ENCODE results near the gene ZDHHC4.
"Not testable (repeated sequence)": the region's sequence is repeated elsewhere in the genome, so short reads cannot be mapped to it uniquely, and the experiment has no call there.

ZDHHC4 gene

DNA sequence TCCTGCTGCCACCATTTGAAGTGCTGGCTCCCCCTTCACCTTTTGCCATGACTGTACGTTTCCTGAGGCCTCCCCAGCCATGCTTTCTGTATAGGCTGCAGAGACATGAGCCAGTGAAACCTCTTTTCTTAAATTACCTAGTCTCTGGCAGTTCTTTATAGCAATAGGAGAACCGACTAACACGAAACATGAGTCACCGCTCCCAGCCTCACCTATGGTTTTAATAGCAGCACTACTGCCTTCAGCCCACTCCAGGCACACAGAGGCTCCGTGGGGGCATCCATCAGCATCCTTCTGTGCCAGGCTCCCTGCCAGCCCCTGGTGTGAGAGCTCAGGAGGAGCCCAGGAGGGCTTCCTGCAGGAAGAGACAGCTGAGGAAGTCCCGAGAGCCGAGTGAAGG, 54.4 kb downstream of the ZDHHC4 start:
- H3K4me3 ChIP-seq (ENCODE audit: low read depth, low read length) = no peak overlapping the region
- TF ChIP-seq, protein P1, sequence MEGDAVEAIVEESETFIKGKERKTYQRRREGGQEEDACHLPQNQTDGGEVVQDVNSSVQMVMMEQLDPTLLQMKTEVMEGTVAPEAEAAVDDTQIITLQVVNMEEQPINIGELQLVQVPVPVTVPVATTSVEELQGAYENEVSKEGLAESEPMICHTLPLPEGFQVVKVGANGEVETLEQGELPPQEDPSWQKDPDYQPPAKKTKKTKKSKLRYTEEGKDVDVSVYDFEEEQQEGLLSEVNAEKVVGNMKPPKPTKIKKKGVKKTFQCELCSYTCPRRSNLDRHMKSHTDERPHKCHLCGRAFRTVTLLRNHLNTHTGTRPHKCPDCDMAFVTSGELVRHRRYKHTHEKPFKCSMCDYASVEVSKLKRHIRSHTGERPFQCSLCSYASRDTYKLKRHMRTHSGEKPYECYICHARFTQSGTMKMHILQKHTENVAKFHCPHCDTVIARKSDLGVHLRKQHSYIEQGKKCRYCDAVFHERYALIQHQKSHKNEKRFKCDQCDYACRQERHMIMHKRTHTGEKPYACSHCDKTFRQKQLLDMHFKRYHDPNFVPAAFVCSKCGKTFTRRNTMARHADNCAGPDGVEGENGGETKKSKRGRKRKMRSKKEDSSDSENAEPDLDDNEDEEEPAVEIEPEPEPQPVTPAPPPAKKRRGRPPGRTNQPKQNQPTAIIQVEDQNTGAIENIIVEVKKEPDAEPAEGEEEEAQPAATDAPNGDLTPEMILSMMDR (IDR thresholded peaks at IDR 0.05; ENCODE audit: low read depth, low read length) = no peak

DNA sequence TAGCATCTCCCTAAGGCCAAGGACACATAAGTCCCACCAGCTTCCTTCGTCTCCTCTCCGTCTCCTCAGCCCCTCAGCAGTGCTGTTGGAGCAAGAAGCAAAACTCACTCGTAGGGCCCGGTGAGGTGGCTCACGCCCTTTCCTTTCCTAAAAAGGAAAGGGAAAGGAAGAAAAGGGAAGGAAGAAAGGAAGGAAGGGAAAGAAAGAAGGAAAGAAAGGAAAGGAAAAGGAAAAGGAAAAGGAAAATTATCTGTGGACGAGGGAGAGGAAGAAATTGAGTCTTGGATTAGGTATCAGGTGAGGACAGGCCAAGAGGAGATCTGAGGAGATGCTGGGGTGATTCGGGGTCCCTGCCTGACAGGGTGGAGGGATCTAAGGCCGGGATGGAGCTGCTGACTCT, 56.8 kb downstream of the ZDHHC4 start:
- H3K4me3 ChIP-seq (ENCODE audit: low read depth, low read length) = no peak overlapping the region
- TF ChIP-seq, protein P1 (IDR thresholded peaks at IDR 0.05; ENCODE audit: low read depth, low read length) = no peak

DNA sequence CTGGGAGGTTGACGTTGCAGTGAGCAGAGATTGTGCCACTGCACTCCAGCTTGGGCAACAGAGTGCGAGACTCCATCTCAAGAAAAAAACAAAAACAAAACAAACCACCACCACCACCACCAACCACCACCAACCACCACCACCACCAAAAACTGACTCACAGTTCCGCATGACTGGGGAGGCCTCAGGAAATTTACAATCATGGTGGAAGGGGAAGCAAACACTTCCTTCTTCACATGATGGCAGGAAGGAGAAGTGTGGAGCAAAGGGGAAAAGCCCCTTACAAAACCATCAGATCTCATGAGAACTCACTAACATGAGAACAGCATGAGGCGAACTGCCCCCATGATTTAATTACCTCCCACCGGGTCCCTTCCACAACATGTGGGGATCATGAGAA, 57.7 kb downstream of the ZDHHC4 start:
- H3K4me3 ChIP-seq (ENCODE audit: low read depth, low read length) = not testable (repeated sequence)

DNA sequence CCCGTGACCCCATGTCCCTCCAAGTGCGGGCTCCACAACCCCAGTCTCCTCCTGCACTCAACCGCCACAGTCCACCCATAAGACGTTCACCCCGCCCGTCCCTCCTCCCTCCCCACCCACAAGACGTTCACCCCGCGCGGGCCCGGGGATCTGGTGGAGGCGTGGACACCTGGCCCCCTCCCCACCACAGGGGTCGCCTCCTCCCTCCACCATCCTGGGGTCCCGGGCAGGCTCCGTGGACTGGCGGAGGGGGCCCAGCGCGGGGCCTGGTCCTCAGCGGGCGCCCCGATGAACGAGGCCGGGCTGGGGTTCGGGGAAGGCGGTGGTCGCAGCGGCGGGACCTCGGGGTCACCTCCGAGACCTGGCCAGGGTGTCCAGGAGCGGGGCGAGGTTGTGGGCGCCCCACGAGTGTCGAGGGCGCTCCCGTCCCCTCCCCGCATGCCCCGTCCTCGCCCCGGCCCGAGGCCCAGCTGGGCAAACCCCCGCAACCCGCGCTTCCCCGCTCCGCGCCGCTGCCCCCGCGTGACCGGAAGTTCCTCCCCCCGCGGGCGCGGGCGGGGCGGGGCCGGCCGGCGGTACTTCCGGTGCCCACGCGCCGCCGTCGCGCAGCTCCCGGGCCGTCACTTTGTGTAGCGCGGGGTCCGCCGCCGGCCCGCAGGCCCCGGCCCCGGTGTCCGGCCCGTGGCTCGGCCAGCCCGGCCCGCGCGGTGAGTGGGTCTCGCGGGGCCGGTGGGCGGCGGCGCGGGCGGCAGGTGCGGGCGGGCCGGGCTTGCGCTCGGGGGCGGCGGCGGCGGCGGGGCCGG, 59.7 kb downstream of the ZDHHC4 start, which contains the start of gene ZNF316:
Gene ZNF316 (plus strand): TSS at position 578 of the 803 bp plus-strand sequence. CDS start 5,092 bp downstream, outside the sequence.
- TF ChIP-seq, protein P1 (IDR thresholded peaks at IDR 0.05; ENCODE audit: low read depth, low read length) = no peak
- peak within 1 kb of the TSS; percentile 69 for H3K4me3 ChIP-seq (ENCODE audit: low read depth, low read length)

DNA sequence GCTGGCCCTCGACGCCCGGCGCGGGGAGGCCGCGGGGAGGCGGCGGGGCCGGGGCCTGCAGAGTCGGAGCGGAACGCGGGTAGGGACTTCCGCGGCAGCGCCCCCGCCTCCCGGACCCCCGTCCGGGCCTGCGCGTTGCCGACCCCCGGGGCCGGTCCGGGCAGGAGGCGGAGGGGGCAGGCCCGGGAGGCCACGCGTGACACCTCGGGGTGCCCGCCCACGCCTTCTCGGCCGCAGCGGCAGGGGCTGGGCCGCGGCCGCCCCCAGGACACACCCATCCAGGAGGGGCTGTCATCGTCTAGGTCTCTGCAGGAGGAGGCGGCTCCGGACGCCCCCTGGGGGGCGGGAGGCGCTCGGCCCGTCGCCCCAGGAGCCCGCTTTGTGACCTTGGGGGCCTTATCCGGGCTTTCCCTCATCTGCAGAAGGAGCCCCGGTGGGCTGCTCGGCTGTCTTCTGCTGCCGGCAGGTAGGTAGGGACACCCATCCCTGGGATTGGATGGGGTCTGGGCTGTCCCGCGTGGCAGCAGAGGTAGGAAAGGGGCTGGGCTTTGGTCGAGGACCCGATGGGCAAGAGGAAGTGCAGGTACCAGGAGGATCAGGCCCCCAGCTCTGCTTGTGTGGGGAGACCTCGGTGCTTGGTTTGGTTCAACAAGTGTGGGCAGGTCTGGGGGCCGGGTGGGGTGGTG, 60.4 kb downstream of the ZDHHC4 start:
- peak overlapping the region; percentile 69 for H3K4me3 ChIP-seq (ENCODE audit: low read depth, low read length)
- TF ChIP-seq, protein P1 (IDR thresholded peaks at IDR 0.05; ENCODE audit: low read depth, low read length) = 0 out of 2 replicates have a peak, but pooled peaks have one; percentile 17
